Neural progenitor cell (in vitro differentiated cells): ENCODE data around the gene SH2D3C. TPM values are rescaled to one million over a fixed set of nuclear protein-coding genes. Genes with fewer than 3 reads are reported as not detected.
"Not testable (repeated sequence)": the region's sequence is repeated elsewhere in the genome, so short reads cannot be mapped to it uniquely, and the experiment has no call there.

Source experiments
- DNase-seq: peaks from one replicate; pipeline ENCODE4 v3.0.0-alpha.2; 2016; ENCODE audit warnings: low spot score
- H2AFZ ChIP-seq: fragments of 200-600 bp; sonication (generic); replicated peaks from 2 replicates; pipeline ENCODE4 v1.6.1; 2016; ENCODE audit warnings: antibody characterized with exemption
- H3F3A ChIP-seq: fragments of 200-600 bp; sonication (generic); 2 replicates; pipeline ENCODE4 v1.6.1; 2016; ENCODE audit warnings: antibody characterized with exemption, low read depth
- H3K27ac ChIP-seq: fragments of 200-600 bp; sonication (generic); 2 replicates; pipeline ENCODE4 v1.5.1; 2016; ENCODE audit warnings: mild to moderate bottlenecking
- H3K27me3 ChIP-seq: fragments of 200-600 bp; sonication (generic); 2 replicates; pipeline ENCODE4 v1.6.1; 2016; ENCODE audit warnings: mild to moderate bottlenecking, moderate library complexity
- H3K36me3 ChIP-seq: fragments of 200-600 bp; sonication (generic); 2 replicates; pipeline ENCODE4 v1.5.1; 2016
- H3K4me1 ChIP-seq: fragments of 200-600 bp; sonication (generic); 2 replicates; pipeline ENCODE4 v1.6.1; 2016; ENCODE audit warnings: mixed run types
- H3K4me2 ChIP-seq: fragments of 200-600 bp; sonication (generic); 2 replicates; pipeline ENCODE4 v1.6.1; 2016
- H3K4me3 ChIP-seq: fragments of 200-600 bp; sonication (generic); 2 replicates; pipeline ENCODE4 v1.5.1; 2016
- H3K79me2 ChIP-seq: fragments of 200-600 bp; sonication (generic); 2 replicates; pipeline ENCODE4 v1.6.1; 2016; ENCODE audit warnings: low read depth
- H3K9ac ChIP-seq: fragments of 200-600 bp; sonication (generic); 2 replicates; pipeline ENCODE4 v1.6.1; 2016
- H3K9me3 ChIP-seq: fragments of 200-600 bp; sonication (generic); 2 replicates; pipeline ENCODE4 v1.5.1; 2016; ENCODE audit warnings: low read depth
- H4K20me1 ChIP-seq: fragments of 200-600 bp; sonication (generic); 2 replicates; pipeline ENCODE4 v1.6.1; 2016; ENCODE audit warnings: low read depth
- H3K27ac Mint-ChIP-seq: 3 replicates; pipeline ENCODE4 v1.8.0; 2021; ENCODE audit warnings: mixed read lengths
- H3K27me3 Mint-ChIP-seq: 2 replicates; pipeline ENCODE4 v1.8.0; 2022; ENCODE audit warnings: low read depth, mild to moderate bottlenecking, inconsistent platforms, moderate library complexity, mixed read lengths; ENCODE audit not compliant: insufficient read depth
- H3K36me3 Mint-ChIP-seq: 3 replicates; pipeline ENCODE4 v1.8.0; 2021; ENCODE audit warnings: mixed read lengths
- H3K4me1 Mint-ChIP-seq: 3 replicates; pipeline ENCODE4 v1.8.0; 2021; ENCODE audit warnings: mixed read lengths
- H3K4me3 Mint-ChIP-seq: 3 replicates; pipeline ENCODE4 v1.8.0; 2021; ENCODE audit warnings: mild to moderate bottlenecking, moderate library complexity, mixed read lengths
- H3K9me3 Mint-ChIP-seq: 3 replicates; pipeline ENCODE4 v1.8.0; 2020; ENCODE audit warnings: mixed read lengths
- CTCF ChIP-seq: fragments of 200-600 bp; sonication (generic); IDR thresholded peaks from 2 replicates; pipeline ENCODE4 v1.5.1; 2017; ENCODE audit warnings: antibody characterized with exemption, mild to moderate bottlenecking
- EZH2 ChIP-seq: fragments of 200-600 bp; sonication (generic); IDR thresholded peaks from 2 replicates; pipeline ENCODE4 v1.6.1; 2017; ENCODE audit warnings: antibody characterized with exemption, mild to moderate bottlenecking, moderate library complexity
- EZH2phosphoT487 ChIP-seq: fragments of 200-600 bp; sonication (generic); IDR thresholded peaks from 2 replicates; pipeline ENCODE4 v1.6.1; 2017; ENCODE audit warnings: antibody characterized with exemption
- total RNA-seq: library from RNA; depleted of rRNA; stranded (reverse); fragments of >200 nt; gene quantifications from 2 replicates; pipeline ENCODE4 v1.2.3, GENCODE V29; 2015; ENCODE audit warnings: low replicate concordance

The SH2D3C gene
- total RNA-seq, 1 donor from 2014 or later: 1.9 TPM

GRCh38 chr9:127785023-127785932, 6.8 kb upstream of the SH2D3C start:
- H3K36me3 Mint-ChIP-seq: peaks cover 21% of the 10 kb centered on the region
- Histone ChIP-seq H3K9ac (no peak overlapping the region), H3K4me1 (peaks cover 11% of the 10 kb centered on the region)

GRCh38 chr9:127783111-127784008, 4.9 kb upstream of the SH2D3C start:
- Mint-ChIP-seq H3K27me3 (peaks cover 10% of the 10 kb centered on the region), H3K9me3 (no peaks in the 10 kb centered on the region), H3K36me3 (peaks cover 7% of the 10 kb centered on the region), H3K4me1 (peaks cover 31% of the 10 kb centered on the region), H3K27ac (no peak overlapping the region), H3K4me3 (peak overlapping the region; percentile 85)
- no peak overlapping the region for H3K4me3 ChIP-seq
- no peak overlapping the region for H3K9ac ChIP-seq
- H3K9me3 ChIP-seq: no peaks in the 10 kb centered on the region
- H3K36me3 ChIP-seq: no peaks in the 10 kb centered on the region
- DNase-seq: peak; percentile 40
- no peak for TF ChIP-seq EZH2phosphoT487
- TF ChIP-seq EZH2: no peak
- TF ChIP-seq CTCF: no peak
- H3F3A ChIP-seq: peaks cover 34% of the 10 kb centered on the region
- no peaks in the 10 kb centered on the region for H3K27me3 ChIP-seq
- H3K4me1 ChIP-seq: peaks cover 13% of the 10 kb centered on the region
- H4K20me1 ChIP-seq: peaks cover 24% of the 10 kb centered on the region
- H3K79me2 ChIP-seq: peaks cover 24% of the 10 kb centered on the region
- no peak overlapping the region for H3K4me2 ChIP-seq
- H3K27ac ChIP-seq: no peak overlapping the region
- no peak overlapping the region for H2AFZ ChIP-seq

More at GRCh38 chr9:127785023-127785932, 6.8 kb upstream of the SH2D3C start:
- Mint-ChIP-seq H3K9me3 (no peaks in the 10 kb centered on the region), H3K27me3 (peaks cover 8% of the 10 kb centered on the region), H3K4me1 (peaks cover 29% of the 10 kb centered on the region), H3K4me3 (peak overlapping the region; percentile 94), H3K27ac (peak overlapping the region; percentile 76)
- peak; percentile 93 for DNase-seq
- Histone ChIP-seq H3K4me2 (peak overlapping the region; percentile 81), H3K9me3 (no peaks in the 10 kb centered on the region), H2AFZ (no peak overlapping the region), H3F3A (peaks cover 34% of the 10 kb centered on the region), H3K36me3 (no peaks in the 10 kb centered on the region), H3K27me3 (no peaks in the 10 kb centered on the region), H3K79me2 (peaks cover 38% of the 10 kb centered on the region), H3K27ac (peak overlapping the region; percentile 13), H4K20me1 (peaks cover 41% of the 10 kb centered on the region), H3K4me3 (peak overlapping the region; percentile 100)
- peak; percentile 91 for TF ChIP-seq CTCF
- no peak for TF ChIP-seq EZH2
- no peak for TF ChIP-seq EZH2phosphoT487

- peaks cover 8% of the 10 kb centered on the region for H3K4me1 ChIP-seq
- H3K36me3 ChIP-seq: no peaks in the 10 kb centered on the region
- H3K27ac ChIP-seq: no peak overlapping the region
- Mint-ChIP-seq H3K4me3 (no peak overlapping the region), H3K4me1 (peaks cover 25% of the 10 kb centered on the region), H3K36me3 (no peaks in the 10 kb centered on the region), H3K27ac (peak overlapping the region; percentile 2), H3K9me3 (no peaks in the 10 kb centered on the region), H3K27me3 (peaks cover 14% of the 10 kb centered on the region)
- H3K9me3 ChIP-seq: no peaks in the 10 kb centered on the region
- DNase-seq: no peak
- H3K4me2 ChIP-seq: no peak overlapping the region
- no peak overlapping the region for H3K9ac ChIP-seq
- H3K4me3 ChIP-seq: no peak overlapping the region
- TF ChIP-seq EZH2phosphoT487: no peak
- TF ChIP-seq EZH2: no peak
- no peak for TF ChIP-seq CTCF
- H2AFZ ChIP-seq: no peak overlapping the region
- peaks cover 8% of the 10 kb centered on the region for H4K20me1 ChIP-seq
- peaks cover 25% of the 10 kb centered on the region for H3F3A ChIP-seq
- H3K79me2 ChIP-seq: peaks cover 9% of the 10 kb centered on the region
- H3K27me3 ChIP-seq: no peaks in the 10 kb centered on the region
Measured at GRCh38 chr9:127781806-127782205, 3.3 kb upstream of the SH2D3C start.

- H3K9ac ChIP-seq, H3K4me2 ChIP-seq, H3K36me3 Mint-ChIP-seq, H4K20me1 ChIP-seq, H3K27me3 ChIP-seq, H3K9me3 Mint-ChIP-seq, H3K27ac Mint-ChIP-seq, H3K79me2 ChIP-seq, H3K9me3 ChIP-seq, H3K4me3 Mint-ChIP-seq, H3K36me3 ChIP-seq, H3K27ac ChIP-seq, DNase-seq, H3K4me3 ChIP-seq: not testable (repeated sequence)
- H3K27me3 Mint-ChIP-seq: peaks cover 14% of the 10 kb centered on the region
- H3K4me1 Mint-ChIP-seq: peaks cover 29% of the 10 kb centered on the region
- Histone ChIP-seq H3K4me1 (peaks cover 12% of the 10 kb centered on the region), H2AFZ (peak overlapping the region; percentile 63), H3F3A (peaks cover 19% of the 10 kb centered on the region)
Measured at GRCh38 chr9:127780909-127781308, 2.4 kb upstream of the SH2D3C start.
